NCI-H146 treated with DMSO at 0.1 percent for 48 hours (cell line): ENCODE results near the gene CYB5A.
A peak's percentile ranks its signal among the peaks of the same experiment; 100 is the strongest.
"Not testable (repeated sequence)": the region's sequence is repeated elsewhere in the genome, so short reads cannot be mapped to it uniquely, and the experiment has no call there.

Experiments
- DNase-seq: peaks from one replicate; lab custom pipeline; 2025; ENCODE audit not compliant: unreplicated experiment; lab: John Stamatoyannopoulos, UW

Gene CYB5A, protein sequence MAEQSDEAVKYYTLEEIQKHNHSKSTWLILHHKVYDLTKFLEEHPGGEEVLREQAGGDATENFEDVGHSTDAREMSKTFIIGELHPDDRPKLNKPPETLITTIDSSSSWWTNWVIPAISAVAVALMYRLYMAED

DNA sequence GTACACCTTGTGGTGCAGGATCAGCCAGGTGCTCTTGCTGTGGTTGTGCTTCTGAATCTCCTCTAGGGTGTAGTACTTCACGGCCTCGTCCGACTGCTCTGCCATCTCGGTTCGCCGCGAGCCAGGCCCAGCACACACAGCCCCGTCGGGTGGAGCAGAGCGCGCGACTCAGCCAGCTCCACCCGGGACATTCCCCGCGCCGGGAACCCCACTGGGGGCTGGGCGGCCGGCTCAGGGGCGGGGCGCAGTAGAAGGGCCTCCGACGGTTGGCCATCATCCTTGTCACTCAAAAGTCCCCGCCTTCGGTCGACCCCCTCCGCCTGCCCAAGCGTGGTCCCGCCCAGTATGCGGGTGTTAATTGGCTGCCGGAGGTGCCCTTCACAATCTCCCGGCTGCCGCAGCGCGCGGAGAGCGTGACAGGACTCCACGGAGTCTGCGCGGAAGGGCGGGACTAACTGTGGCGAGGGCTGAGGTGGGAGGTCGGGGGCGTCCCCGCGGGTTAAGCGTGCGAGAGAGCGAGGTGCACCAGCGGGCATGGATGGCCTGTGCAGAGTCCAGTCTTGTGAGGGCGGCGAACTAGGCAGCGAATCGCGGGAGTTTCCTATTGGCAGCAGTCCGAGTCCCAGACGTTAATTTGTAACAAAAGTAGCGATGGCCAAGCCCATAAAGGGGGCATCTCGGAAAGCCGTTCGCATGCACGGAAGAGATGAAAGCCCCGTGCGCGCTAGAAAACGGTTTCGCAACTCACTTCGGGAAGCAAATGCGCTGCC lies at the start of gene CYB5A:
Gene CYB5A, minus strand, starts transcription at position 193 of the 770 bp plus-strand sequence. Its CDS starts 88 bp downstream, at position 105.
- peak; percentile 98 for DNase-seq

DNA sequence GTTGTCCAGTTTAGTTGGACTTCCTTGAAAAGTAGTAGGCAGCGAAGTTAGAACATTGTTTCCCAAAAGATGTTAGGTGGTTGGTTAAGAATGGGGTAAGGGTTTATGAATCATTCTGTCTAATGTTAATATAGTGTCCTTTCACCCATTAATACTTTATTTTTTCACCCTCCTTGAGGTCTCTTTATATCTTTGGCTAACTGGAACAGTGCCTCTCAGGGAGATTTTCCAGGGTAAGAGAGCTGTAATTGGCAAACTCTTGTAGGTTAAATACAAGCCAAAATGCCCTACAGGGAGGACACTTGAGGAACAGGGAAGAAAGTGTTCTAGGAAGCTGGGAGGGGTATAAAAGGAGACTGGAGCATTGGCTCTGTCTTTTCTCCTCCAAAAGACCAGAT lies 46.1 kb upstream of the CYB5A start:
- DNase-seq = no peak

DNA sequence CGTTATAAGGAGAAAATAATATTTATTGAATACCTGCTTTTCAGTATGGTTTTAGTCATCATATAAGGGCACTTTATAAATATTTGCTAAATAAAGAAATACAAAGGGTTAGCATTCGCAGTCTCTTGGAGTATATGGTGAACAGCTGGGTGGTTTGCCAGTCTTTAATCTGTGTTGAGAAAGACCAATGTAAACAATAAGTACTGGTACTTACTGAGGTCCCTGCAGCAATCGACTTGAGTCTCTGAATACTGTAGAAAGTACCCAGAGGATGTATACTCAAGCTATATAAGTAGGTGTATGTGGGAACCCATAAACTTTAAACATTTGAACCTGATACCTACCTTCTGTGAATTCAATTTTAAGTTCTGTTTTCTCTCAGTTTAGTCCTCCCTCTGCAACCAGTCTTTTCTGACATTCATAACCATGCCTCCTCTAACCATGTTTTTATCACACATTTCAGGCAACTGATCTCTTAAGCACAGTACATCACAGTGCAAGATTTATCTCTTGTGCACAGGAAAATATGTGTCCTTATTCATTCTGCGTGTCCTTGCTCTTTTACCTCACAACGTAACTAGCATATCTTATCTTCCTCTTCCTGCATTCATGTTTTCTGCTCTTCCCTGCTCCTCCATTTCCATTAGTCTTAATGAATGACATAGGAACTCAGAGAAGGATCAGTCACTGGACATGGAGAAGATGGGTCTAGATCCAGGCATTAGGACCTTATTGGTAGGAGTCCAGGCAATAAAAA lies 45.6 kb upstream of the CYB5A start:
- DNase-seq = no peak

DNA sequence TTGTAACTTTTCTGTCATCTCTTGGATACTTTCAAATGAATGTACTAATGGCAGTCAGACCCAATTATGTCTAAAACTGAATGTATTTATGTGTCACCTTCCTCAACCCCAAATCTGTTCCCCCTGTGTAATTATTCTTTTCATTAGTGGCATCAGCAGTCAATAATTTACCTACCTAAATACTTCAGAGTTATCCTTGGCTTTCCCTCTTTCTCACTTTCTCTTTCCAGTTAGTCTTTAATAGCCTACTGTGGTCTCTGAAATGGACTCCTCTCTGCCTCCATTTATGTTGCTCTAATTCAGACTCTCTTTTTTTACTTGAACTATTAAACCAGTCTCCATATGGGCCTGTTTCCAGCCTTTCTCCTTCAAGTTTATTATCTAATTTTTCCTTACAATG lies 44.9 kb upstream of the CYB5A start:
- no peak for DNase-seq

DNA sequence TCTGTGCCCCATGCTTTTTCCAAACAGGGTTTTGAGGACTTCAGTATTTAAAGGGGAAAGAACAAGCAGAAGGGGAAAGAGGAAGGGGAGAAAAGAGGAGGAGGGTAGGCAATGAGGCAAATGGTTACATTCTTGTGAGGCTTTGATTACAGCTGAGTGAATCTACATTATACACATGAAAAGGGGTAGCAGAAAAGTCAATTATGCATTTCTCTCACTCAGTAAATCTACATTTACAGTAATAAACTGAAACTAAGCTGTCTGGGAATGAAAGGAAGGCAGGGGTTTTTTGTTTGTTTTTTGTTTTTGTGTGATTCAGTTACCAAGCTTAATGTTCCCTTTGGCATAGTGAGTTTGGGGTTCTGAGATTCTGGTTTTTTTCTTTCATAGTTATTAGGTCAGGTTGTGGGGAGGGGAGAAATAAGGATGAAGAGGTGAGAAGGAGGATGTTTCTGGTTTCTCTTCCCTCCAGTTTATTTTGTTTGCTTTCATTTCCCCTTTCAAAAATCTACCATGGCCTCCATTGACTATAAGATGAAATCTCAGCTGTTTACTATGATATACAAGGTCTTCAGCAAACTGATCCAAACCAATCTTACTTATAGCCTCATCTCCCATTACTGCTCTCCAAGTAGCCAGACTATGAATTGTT lies 42.6 kb upstream of the CYB5A start:
- no peak for DNase-seq

DNA sequence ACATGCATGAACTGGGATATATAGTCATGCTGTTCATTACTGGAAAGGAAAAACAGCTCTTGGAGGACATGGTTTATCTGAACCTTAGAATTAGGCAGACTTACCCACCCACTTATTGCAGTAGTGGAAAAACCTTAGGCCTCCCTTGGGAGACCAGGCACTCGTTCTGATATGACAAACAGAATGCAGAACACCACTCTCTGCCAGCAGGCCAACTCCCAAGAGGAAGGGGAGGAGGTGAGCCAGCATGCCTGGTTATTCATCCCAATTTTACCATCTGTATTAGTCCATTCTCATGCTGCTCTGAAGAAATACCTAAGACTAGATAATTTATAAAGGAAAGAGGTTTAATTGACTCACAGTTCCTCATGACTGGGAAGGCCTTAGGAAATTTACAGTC lies 41.3 kb upstream of the CYB5A start:
- DNase-seq = no peak

DNA sequence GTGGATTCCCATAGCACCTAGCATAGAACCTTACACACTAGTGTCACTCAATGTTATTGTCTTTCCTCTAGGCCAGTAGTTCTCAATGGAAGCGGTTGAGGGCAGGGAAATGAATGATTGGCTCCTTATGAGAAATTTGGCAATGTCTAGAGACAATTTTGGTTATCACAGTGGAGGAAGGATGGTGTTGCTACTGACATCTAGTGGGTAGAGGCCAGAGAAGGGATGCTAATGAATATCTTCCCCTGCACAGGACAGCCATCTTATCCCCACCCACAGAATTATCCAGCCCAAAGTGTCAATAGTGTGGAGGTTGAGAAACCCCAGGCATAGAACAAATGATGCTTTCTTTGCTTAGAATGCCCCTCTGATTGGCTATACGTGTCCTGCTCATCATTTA lies 39.6 kb upstream of the CYB5A start:
- peak; percentile 15 for DNase-seq

DNA sequence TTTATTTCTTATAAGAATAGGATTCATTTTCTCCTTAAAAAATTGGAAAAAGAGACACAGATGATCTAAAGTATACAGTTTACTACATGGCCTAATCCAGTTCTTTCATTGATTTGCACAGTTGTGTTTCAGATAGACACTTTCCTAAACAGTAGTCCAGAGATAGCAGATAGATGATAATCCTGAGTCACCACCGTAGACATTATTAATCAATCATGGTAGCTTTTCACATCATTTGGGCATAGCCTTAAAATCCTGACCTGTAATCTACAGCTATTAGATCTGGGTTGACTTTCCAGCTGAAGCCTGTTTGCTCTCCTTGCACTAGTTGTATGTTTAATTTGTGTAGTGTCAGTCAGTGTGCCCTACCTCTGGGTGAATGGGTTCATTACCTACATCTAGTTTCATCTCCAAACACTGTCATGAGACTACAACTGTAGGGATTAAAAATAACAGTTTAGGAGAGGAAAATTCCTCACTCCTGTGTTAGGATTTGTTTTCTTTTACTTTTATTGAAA lies 38.0 kb upstream of the CYB5A start:
- DNase-seq = no peak

DNA sequence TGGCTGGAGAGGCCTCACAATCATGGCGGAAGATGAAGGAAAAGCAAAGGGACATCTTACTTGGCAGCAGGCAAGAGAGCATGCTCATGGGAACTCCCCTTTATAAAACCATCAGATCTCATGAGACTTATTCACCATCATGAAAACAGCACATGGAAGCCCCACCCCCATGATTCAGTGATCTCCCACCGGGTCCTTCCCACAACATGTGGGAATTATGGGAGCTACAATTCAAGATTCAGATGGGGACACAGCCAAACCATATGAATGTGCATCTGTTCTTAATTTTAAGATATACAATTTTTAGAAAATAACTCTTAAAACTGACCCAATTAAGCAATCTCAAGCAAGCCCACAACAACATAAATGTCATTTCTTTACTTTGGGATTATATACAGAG lies 36.4 kb upstream of the CYB5A start:
- no peak for DNase-seq

DNA sequence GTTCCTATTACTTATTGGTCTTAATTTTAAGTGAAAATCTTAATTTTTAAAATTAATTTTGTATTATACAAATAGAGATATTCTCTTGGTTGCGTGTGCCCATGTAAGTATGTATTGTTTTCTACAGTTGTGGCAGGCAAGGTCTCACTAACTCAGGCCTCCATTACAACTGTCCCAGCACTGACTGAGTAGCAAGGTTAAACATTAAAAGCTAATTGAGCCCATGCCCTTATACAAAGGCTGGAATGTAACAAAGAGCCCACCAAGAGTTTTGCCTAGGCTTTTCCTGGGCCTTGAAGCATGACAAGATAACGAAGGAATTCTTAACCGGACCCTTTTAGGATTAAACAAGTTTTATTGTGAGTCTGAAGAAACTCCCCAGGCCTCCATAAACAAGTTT lies 35.0 kb upstream of the CYB5A start:
- DNase-seq = not testable (repeated sequence)

DNA sequence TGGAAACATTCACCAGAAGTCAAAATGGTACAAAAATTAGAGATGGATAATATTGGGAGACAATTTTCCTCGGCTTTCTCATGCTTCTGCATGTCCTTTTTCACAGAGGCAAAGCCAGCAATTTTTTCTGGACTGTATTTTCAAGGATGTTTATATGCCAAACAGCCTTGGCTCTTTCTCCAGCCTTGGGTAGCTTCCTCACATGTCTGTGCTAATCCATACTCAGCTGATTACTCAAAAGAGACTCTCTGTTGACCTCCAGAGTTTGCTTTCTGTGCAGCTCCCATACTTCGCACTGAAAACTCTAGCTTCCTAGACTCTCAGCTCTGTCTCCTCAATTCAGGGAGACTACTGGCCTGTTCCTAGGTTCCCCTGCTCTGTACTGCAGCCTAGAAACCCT lies 34.5 kb upstream of the CYB5A start:
- no peak for DNase-seq

DNA sequence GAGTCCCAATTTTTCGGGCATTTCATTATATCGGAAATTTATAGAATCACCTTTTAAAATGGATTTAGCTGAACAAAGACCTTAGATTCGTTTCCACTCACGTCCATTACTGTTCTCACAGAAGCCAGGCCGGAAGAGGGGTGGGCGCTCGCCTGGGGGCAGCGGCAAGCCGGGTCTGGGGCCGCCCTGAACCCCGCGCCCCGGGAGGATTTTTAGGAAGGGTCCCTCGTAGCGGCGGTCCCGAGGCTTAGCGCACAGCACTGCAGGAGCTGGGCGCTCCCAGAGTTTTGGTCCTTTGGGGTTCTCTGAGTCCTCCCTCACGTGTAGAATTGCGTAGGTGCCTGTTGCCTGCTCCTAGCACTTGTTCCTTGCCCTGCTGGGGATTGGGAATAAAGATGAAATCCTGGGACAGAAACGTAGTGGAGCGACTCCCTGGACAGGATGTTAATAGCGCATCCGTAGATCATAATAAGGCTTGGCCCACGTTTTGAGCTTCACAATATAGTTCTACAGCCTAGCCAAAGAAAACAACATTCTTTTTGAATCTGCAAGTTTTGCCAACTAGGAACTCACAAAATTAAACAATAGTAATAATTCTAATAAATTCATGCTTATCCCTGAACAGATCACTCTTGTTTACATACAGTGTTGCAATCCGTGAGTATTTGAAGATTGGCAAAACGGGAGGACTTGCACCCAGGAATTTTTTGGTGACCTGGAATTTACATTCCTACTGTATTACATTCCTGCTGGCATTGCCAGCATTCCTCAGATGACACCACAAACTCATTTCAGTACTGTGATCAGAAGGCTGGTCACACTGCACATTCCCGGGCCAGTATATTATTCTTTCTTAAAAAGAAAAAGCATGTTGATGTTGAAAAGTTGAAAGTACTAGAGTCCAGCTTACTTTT lies 24.8 kb upstream of the CYB5A start:
- DNase-seq = no peak

DNA sequence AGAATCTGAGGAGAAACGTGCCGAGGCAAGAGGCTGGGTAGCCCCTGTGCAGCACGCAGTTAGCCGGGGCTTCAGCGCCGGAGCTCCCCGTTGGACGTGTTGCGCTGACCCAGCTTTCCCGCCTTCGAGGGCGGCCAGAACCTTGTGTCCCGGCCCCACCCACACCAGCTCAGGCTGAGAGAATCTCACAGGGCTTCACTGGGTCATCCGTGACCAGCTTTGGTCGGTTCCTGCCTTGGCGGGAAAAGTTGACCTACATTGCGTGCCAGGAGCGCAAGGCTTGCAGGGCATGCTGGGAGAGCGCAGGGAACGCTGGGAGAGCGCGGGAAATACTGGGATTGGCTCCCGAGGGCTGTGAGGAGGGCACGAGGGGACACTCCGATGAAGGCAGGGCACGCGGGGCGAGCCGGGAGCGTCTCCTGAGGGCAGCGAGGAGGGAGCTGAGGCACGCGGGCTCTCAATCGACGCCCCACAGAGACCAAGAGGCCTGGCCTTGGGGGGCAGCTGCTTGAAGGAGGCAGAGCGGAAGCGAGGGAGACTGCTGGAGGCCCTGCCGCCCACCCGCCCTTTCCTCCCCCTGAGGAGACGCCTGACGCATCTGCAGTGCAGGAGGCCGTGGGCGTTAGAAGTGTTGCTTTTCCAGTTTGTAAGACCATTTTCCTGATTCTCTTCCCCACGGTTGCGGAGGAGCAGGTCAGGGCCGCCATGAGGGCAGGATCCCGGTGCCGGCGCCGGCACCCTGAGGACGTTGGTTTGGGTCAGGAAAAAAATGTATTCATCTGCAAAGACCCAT lies 23.9 kb upstream of the CYB5A start, which contains the start of gene C18orf63:
Gene C18orf63, plus strand, starts transcription at position 376 of the 793 bp plus-strand sequence. CDS start 2,027 bp downstream, outside the sequence.
- no peak for DNase-seq

DNA sequence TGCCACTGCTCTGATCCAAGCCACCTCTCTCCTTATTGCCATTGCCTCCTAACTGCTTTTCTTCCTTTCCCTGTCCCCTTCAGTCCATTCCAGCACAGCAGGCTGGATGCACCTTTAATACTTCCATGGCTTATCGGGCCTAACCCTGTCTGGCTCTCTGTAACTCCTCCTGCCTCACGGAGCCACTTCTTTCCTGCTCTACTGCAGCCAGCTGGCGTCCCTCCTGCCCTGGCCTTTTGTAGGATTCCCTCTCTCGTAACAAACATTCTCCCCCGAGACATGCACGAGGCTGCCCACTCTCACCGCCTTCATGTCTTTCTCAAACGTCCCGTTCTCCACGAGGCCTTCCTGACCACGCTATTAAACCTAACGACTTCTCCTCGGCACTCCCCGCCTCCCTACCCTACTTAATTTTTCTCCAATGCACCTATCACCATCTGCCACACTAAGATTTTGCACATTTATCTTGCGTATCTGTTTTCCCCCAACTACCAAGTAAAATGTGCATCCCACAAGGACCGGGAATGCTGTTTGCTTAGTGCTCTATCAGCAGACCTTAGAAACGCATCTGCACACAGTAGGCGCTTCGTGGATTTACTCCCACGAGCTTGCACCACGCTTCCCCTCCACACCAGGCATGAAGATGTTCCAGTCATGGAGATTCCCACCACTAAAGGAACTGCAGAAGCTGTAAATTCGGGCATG lies 23.1 kb upstream of the CYB5A start:
- no peak for DNase-seq

DNA sequence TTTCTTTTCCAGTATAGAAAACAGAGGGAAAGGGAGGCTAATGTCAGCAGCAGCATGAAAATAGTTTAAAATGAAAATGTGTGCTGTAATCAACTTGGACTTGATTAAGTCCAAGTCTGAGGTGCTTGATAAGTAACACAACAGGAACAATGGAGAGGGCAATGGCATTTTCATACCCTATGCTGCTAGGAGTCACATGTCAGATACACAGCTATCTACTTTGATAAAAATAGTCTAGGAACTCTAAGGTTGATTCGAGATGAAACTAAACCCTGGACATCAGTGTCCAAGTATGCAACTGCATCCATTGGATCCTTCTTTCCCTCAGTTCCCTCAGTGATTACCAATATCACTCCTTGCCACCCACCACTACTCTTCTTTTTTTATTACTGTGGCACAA lies 19.2 kb upstream of the CYB5A start:
- DNase-seq = no peak

DNA sequence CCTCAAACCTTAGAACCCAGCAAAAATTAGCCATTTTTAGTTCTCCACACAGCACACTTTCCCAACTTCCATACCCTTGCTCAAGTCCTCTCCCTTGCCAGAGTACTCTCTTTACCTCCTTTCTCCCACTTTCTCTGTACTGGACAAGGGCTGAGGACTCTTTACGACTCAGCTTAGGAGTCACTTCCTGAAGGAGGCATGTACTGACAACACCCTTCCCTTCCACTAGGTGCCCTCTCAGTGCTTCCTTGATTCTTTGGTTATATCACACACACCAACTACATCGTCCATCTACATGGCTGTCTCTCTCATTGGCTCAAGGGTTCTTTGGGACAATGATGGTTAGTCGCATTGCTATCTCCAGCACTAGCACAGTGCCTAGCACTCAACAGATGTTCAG lies 18.6 kb upstream of the CYB5A start:
- peak; percentile 31 for DNase-seq

DNA sequence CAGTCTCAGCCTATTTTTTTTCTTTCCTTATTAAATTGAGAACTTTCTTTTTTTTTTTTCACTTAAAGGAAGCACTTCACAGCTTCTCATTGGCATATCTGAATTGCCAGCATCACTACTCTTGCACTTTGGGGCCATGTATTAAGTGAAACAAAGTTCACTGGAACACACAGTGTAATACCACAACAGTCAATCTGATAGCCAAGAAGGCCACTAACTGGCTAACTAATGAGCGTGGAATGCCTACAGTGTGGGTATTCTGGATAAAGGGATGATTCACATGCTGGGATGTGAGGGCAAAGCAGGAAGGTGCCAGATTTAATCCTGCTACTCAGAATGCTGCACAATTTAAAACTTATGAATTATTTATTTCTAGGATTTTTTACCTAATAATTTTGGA lies 12.2 kb upstream of the CYB5A start:
- no peak for DNase-seq

DNA sequence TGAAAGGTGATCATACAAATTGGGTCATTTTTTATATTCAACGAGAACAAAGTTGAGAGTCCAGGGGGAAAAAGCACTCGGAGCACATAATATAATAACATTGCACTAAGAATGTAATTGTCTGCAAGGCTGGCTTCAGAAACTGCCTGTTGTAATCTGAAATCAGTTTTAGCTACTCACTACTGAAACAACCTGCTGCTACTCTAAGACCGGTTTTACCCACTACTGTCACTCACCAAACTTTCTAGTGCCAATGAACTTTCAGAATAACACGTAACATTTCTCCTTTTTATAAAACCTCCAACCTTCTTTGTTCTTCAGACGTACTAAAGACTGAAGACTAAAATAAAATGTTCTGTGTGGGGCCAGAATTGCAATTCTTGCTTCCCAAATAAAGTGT lies 11.5 kb upstream of the CYB5A start:
- no peak for DNase-seq

DNA sequence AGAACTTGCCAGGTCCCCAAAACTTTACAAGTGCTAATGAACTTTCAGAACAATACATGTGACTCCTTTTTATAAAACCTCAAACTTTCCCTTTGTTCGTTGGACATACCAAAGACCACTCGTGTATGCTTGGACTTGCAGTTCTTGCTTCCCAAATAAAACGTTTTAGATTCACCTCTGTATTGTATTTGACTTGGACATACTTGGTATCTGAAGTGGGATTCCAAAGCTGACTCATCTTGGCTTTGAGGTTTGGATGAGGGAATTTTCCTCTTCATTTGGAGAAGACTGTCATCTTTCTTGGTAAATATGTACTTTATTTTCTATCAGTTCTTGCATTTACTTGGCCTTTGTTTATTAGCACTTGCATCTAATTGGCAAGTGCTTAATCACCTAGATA lies 8.0 kb upstream of the CYB5A start:
- DNase-seq = no peak
